Fibroblast of pulmonary artery (primary cell): ENCODE data around the gene PYCARD.

ENCODE experiments used
- DNase-seq: peaks from one replicate; pipeline ENCODE4 v3.0.0-alpha.2; 2010; ENCODE audit warnings: low read depth
- H3K4me3 ChIP-seq: replicated peaks from 2 replicates; pipeline ENCODE4 v1.5.1; 2011; ENCODE audit warnings: low read depth, mild to moderate bottlenecking, control low read depth, low read length, moderate library complexity
- TF ChIP-seq, protein P1 (sequence below): IDR thresholded peaks from 2 replicates; pipeline ENCODE4 v1.5.1; 2011; ENCODE audit warnings: mild to moderate bottlenecking, control low read depth, low read length, inconsistent platforms; ENCODE audit errors: missing control alignments

The PYCARD gene

DNA sequence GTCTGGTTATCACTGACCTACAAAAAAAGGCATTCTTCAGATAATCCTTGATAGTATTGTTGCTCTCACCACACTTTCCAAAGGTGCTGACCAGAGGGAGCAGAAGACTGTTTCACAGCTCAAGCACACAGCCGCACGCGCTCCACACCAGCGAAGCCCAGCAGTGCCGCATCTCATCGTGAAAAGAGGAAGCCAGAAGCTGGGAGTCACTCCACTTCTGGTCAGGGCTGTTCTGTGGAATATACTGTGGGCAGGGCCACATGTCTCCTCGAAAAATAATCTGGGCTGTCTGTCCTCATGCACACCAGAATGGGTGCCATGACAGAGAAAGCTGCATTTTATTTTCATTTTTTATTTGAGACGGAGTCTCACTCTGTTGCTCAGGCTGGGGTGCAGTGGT is 45.4 kb downstream of the PYCARD start:
- TF ChIP-seq, protein P1, sequence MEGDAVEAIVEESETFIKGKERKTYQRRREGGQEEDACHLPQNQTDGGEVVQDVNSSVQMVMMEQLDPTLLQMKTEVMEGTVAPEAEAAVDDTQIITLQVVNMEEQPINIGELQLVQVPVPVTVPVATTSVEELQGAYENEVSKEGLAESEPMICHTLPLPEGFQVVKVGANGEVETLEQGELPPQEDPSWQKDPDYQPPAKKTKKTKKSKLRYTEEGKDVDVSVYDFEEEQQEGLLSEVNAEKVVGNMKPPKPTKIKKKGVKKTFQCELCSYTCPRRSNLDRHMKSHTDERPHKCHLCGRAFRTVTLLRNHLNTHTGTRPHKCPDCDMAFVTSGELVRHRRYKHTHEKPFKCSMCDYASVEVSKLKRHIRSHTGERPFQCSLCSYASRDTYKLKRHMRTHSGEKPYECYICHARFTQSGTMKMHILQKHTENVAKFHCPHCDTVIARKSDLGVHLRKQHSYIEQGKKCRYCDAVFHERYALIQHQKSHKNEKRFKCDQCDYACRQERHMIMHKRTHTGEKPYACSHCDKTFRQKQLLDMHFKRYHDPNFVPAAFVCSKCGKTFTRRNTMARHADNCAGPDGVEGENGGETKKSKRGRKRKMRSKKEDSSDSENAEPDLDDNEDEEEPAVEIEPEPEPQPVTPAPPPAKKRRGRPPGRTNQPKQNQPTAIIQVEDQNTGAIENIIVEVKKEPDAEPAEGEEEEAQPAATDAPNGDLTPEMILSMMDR = no peak
- H3K4me3 ChIP-seq = no peak overlapping the region
- no peak for DNase-seq
